ENCODE measurements around the gene C9orf50. TPM values are rescaled to one million over a fixed set of nuclear protein-coding genes. Genes with fewer than 3 reads are reported as not detected.

Gene C9orf50
- polyA plus RNA-seq, 3 donors, result 0.04 TPM; not detected in 2

- WGBS, 3 donors, result 70 to 81% (median 81%) methylated on average over 10 of the region's 10 CpGs
- no peak overlapping the region for H3K27ac ChIP-seq (ENCODE audit: low read depth, low read length)
Measured at GRCh38 chr9:129583308-129584038, 37.4 kb downstream of the C9orf50 start.

DNA sequence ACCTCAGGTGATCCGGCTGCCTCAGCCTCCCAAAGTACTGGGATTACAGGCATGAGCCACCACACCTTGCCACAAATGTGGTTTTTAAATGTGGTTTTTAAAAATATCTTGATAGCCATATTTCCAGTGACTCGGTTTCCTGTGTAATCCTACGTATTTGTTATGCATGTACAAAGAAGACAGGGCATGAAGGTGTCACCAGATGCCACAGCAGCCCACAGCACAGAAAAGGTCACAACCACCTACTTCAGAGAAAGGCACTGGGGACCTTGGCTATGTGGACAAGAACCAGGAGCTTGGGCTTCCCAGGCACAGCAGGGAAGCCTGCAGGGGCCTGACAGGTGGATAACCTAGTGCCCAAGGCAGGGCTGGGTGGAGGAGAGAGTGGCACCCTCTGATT is 38.0 kb downstream of the C9orf50 start:
- H3K27ac ChIP-seq (ENCODE audit: low read depth, low read length), result no peak overlapping the region
- 74 to 89% (median 80%) methylated on average over 3 of the region's 3 CpGs for WGBS, 3 donors

- no peak overlapping the region for H3K27ac ChIP-seq (ENCODE audit: low read depth, low read length)
- WGBS, 3 donors, result 69 to 83% (median 70%) methylated on average over 4 of the region's 4 CpGs
Measured at GRCh38 chr9:129581505-129582189, 39.3 kb downstream of the C9orf50 start.

- no peak overlapping the region for H3K27ac ChIP-seq (ENCODE audit: low read depth, low read length)
- WGBS, 3 donors, result 71 to 87% (median 75%) methylated on average over 11 of the region's 11 CpGs
Measured at GRCh38 chr9:129580211-129580915, 40.5 kb downstream of the C9orf50 start.

GRCh38 chr9:129579294-129579693 is 41.6 kb downstream of the C9orf50 start:
- 91 to 94% (median 92%) methylated on average over 3 of the region's 3 CpGs for WGBS, 3 donors
- no peak overlapping the region for H3K27ac ChIP-seq (ENCODE audit: low read depth, low read length)

GRCh38 chr9:129576546-129577543 is 44.1 kb downstream of the C9orf50 start:
- H3K27ac ChIP-seq (ENCODE audit: low read depth, low read length), result no peak overlapping the region
- WGBS, 3 donors, result 54 to 77% (median 64%) methylated on average over 34 of the region's 34 CpGs

DNA sequence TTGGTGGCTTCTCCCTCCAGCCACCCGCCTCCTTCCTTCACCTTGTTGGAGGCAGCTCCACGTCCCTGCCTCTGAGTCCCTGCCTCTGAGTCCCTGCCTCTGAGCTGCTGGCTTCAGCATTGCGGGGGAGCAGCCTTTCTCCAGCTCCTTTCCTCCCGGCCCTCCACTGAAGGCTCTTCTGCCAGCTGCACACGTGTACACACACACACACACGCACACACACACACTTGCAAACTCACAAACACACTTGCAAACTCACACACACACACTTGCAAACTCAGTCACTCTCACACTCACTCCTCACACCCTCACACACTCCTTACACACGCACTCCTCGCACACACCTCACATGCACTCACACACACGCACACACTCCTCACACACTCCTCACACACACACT is 45.1 kb downstream of the C9orf50 start:
- H3K27ac ChIP-seq (ENCODE audit: low read depth, low read length), result no peak overlapping the region
- WGBS, 3 donors, result 71% methylated on average over 9 of the region's 9 CpGs

- 69 to 83% (median 69%) methylated on average over 13 of the region's 13 CpGs for WGBS, 3 donors
- no peak overlapping the region for H3K27ac ChIP-seq (ENCODE audit: low read depth, low read length)
Measured at GRCh38 chr9:129574911-129575585, 45.9 kb downstream of the C9orf50 start.

DNA sequence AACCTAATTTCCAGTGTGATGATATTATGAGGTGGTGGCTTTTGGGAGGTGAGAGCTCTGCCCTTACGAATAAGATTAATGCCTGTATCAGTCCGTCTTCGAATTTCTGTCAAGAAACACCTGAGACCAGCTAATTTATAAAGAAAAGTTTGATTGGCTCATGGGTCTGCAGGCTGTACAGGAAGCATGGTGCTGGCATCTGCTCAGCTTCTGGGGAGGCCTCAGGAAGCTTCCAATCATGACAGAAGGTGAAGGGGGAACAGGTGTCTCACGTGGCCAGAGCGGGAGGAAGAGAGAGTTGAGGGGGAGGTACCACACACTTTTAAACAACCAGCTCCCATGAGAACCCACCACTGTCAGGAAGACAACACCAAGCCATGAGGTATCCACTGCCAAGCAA is 46.9 kb downstream of the C9orf50 start:
- WGBS, 3 donors, result 94% methylated on average over 5 of the region's 5 CpGs
- H3K27ac ChIP-seq (ENCODE audit: low read depth, low read length), result no peak overlapping the region

GRCh38 chr9:129572517-129572916 is 48.4 kb downstream of the C9orf50 start:
- 92 to 97% (median 95%) methylated on average over 10 of the region's 10 CpGs for WGBS, 3 donors
- H3K27ac ChIP-seq (ENCODE audit: low read depth, low read length), result no peak overlapping the region

GRCh38 chr9:129572052-129572425 is 48.9 kb downstream of the C9orf50 start:
- H3K27ac ChIP-seq (ENCODE audit: low read depth, low read length), result no peak overlapping the region
- 93 to 97% (median 95%) methylated on average over 7 of the region's 7 CpGs for WGBS, 3 donors

GRCh38 chr9:129571298-129572051 is 49.4 kb downstream of the C9orf50 start:
- 71 to 90% (median 73%) methylated on average over 13 of the region's 13 CpGs for WGBS, 3 donors
- H3K27ac ChIP-seq (ENCODE audit: low read depth, low read length), result no peak overlapping the region

GRCh38 chr9:129570450-129571297 is 50.2 kb downstream of the C9orf50 start:
- 44 to 70% (median 54%) methylated on average over 14 of the region's 14 CpGs for WGBS, 3 donors
- H3K27ac ChIP-seq (ENCODE audit: low read depth, low read length), result no peak overlapping the region

DNA sequence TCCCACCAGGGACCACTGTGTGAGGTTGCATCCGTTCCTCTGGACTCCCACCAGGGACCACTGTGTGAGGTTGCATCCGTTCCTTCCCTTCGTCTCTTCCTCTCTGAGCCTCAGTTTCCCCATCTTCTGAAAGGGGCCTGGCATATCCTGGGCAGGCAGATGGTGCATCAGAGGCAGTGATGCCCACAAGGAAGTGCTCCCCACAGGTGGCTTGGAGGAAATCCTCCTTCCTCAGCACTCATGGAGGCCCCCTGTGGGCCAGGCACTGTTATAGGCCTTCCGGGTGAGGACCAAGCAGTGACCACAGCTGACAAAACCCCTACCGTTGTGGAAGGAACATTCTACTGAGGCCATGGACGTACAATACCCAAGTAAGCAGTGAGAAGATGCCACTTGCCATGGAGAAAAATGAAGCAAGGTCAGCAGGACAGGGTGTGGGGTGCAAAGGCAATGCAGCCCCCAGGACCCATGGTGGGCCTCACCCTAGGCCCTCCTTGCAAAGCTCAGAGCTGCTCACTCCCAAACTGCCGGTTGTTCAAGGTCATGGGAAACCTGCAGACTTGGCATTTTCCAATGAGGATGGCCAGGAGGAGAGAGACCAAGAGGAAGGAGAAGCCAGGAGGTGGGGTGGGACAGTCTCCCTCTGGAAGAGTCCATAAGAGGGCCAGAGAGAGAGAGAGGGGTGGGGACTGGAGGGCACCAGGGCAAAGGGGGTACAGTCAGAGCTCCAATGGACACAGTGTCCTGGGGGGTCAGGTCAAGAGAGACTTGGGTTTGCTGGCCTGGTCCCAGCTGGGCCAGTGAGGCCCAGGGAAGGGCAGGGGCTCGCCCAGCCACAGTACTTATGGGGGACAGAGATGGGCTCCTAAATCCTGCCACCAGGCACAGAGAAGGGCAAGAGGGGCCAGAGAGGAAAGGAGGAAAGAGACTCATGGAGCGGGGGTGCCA is 51.1 kb downstream of the C9orf50 start:
- WGBS, 3 donors, result 37 to 62% (median 57%) methylated on average over 8 to 9 of the region's 9 CpGs
- no peak overlapping the region for H3K27ac ChIP-seq (ENCODE audit: low read depth, low read length)

All from adipose tissue (tissue), 3 donors.